MM.1S (cell line): ENCODE data around the gene DIP2C.

Experiments used
- DNase-seq: peaks from one replicate; pipeline ENCODE4 v3.0.0-alpha.2; 2015
- H2AFZ ChIP-seq: fragments of 300-600 bp; sonication (generic); 2 replicates; pipeline ENCODE4 v1.6.0; 2016; ENCODE audit warnings: antibody characterized with exemption, low read length
- H3F3A ChIP-seq: fragments of 300-600 bp; sonication (generic); 2 replicates; pipeline ENCODE4 v1.6.1; 2016; ENCODE audit warnings: mild to moderate bottlenecking, antibody characterized with exemption, low read length, moderate library complexity, mixed read lengths; ENCODE audit not compliant: insufficient read depth
- H3K27ac ChIP-seq: fragments of 300-600 bp; sonication (generic); 2 replicates; pipeline ENCODE4 v1.5.1; 2016; ENCODE audit warnings: mild to moderate bottlenecking, low read length
- H3K27me3 ChIP-seq: fragments of 300-600 bp; sonication (generic); replicated peaks from 2 replicates; pipeline ENCODE4 v1.6.0; 2016; ENCODE audit warnings: low read length; ENCODE audit not compliant: insufficient read depth
- H3K36me3 ChIP-seq: fragments of 300-600 bp; sonication (generic); replicated peaks from 2 replicates; pipeline ENCODE4 v1.6.1; 2016; ENCODE audit warnings: mild to moderate bottlenecking, low read length, mixed read lengths; ENCODE audit not compliant: insufficient read depth
- H3K4me1 ChIP-seq: fragments of 300-600 bp; sonication (generic); 2 replicates; pipeline ENCODE4 v1.6.1; 2016; ENCODE audit warnings: low read length, mixed read lengths
- H3K4me2 ChIP-seq: fragments of 300-600 bp; sonication (generic); 2 replicates; pipeline ENCODE4 v1.6.0; 2016; ENCODE audit warnings: low read depth, low read length
- H3K4me3 ChIP-seq: fragments of 300-600 bp; sonication (generic); 2 replicates; pipeline ENCODE4 v1.5.1; 2016; ENCODE audit warnings: low read length, mixed read lengths
- H3K79me2 ChIP-seq: fragments of 300-600 bp; sonication (generic); 2 replicates; pipeline ENCODE4 v1.6.1; 2016; ENCODE audit warnings: mixed run types, low read length, mixed read lengths
- H3K9ac ChIP-seq: fragments of 300-600 bp; sonication (generic); 2 replicates; pipeline ENCODE4 v1.6.1; 2016; ENCODE audit warnings: low read length, mixed read lengths
- H3K9me2 ChIP-seq: fragments of 300-600 bp; sonication (generic); replicated peaks from 2 replicates; pipeline ENCODE4 v1.6.1; 2016; ENCODE audit warnings: mild to moderate bottlenecking, low read length, mixed read lengths; ENCODE audit not compliant: insufficient read depth
- H3K9me3 ChIP-seq: fragments of 300-600 bp; sonication (generic); replicated peaks from 2 replicates; pipeline ENCODE4 v1.6.1; 2016; ENCODE audit warnings: mild to moderate bottlenecking, low read length, mixed read lengths; ENCODE audit not compliant: insufficient read depth
- H4K20me1 ChIP-seq: fragments of 300-600 bp; sonication (generic); 2 replicates; pipeline ENCODE4 v1.6.1; 2016; ENCODE audit warnings: mild to moderate bottlenecking, low read length, moderate library complexity, mixed read lengths; ENCODE audit not compliant: insufficient read depth
- CTCF ChIP-seq: fragments of 300-600 bp; sonication (generic); IDR thresholded peaks from 2 replicates; pipeline ENCODE4 v1.5.1; 2016; ENCODE audit warnings: antibody characterized with exemption, low read length, mixed read lengths
- EZH2 ChIP-seq: fragments of 300-600 bp; sonication (generic); optimal IDR thresholded peaks from 2 replicates; pipeline ENCODE3; 2017; ENCODE audit warnings: low read depth, mild to moderate bottlenecking, antibody characterized with exemption, low read length, mixed read lengths
- EZH2phosphoT487 ChIP-seq: fragments of 300-600 bp; sonication (generic); IDR thresholded peaks from 2 replicates; pipeline ENCODE4 v1.6.1; 2018; ENCODE audit warnings: antibody characterized with exemption, low read length

The DIP2C gene

GRCh38 chr10:482848-483247 lies 206.6 kb downstream of the DIP2C start:
- H3F3A ChIP-seq: peaks cover 19% of the 10 kb centered on the region
- no peak overlapping the region for H3K9ac ChIP-seq
- no peak for DNase-seq
- H4K20me1 ChIP-seq: no peaks in the 10 kb centered on the region
- H3K27ac ChIP-seq: no peak overlapping the region
- TF ChIP-seq EZH2phosphoT487: no peak
- no peaks in the 10 kb centered on the region for H3K9me3 ChIP-seq
- H3K9me2 ChIP-seq: no peaks in the 10 kb centered on the region
- H2AFZ ChIP-seq: no peak overlapping the region
- H3K36me3 ChIP-seq: no peaks in the 10 kb centered on the region
- H3K4me3 ChIP-seq: no peak overlapping the region
- no peak overlapping the region for H3K4me2 ChIP-seq
- H3K4me1 ChIP-seq: 0 out of 2 replicates have a peak, but pooled peaks cover 8% of the 10 kb centered on the region
- no peaks in the 10 kb centered on the region for H3K27me3 ChIP-seq
- peaks cover 25% of the 10 kb centered on the region for H3K79me2 ChIP-seq

GRCh38 chr10:482051-482501 lies 207.4 kb downstream of the DIP2C start:
- no peak overlapping the region for H3K27ac ChIP-seq
- no peak for DNase-seq
- H3K4me1 ChIP-seq: 0 out of 2 replicates have a peak, but pooled peaks cover 8% of the 10 kb centered on the region
- H3K36me3 ChIP-seq: no peaks in the 10 kb centered on the region
- peaks cover 19% of the 10 kb centered on the region for H3F3A ChIP-seq
- no peaks in the 10 kb centered on the region for H3K27me3 ChIP-seq
- H3K9me2 ChIP-seq: no peaks in the 10 kb centered on the region
- TF ChIP-seq CTCF (no peak), EZH2 (no peak), EZH2phosphoT487 (no peak)
- no peak overlapping the region for H3K9ac ChIP-seq
- no peak overlapping the region for H3K4me3 ChIP-seq
- no peaks in the 10 kb centered on the region for H4K20me1 ChIP-seq
- no peaks in the 10 kb centered on the region for H3K9me3 ChIP-seq
- H2AFZ ChIP-seq: no peak overlapping the region
- no peak overlapping the region for H3K4me2 ChIP-seq
- H3K79me2 ChIP-seq: peaks cover 25% of the 10 kb centered on the region

- no peaks in the 10 kb centered on the region for H3K36me3 ChIP-seq
- H3K79me2 ChIP-seq: peaks cover 25% of the 10 kb centered on the region
- H3K4me2 ChIP-seq: no peak overlapping the region
- no peak overlapping the region for H2AFZ ChIP-seq
- H3K4me1 ChIP-seq: 0 out of 2 replicates have a peak, but pooled peaks cover 8% of the 10 kb centered on the region
- H4K20me1 ChIP-seq: no peaks in the 10 kb centered on the region
- H3F3A ChIP-seq: peaks cover 19% of the 10 kb centered on the region
- no peak overlapping the region for H3K9ac ChIP-seq
- no peak overlapping the region for H3K27ac ChIP-seq
- TF ChIP-seq CTCF (no peak), EZH2phosphoT487 (no peak), EZH2 (no peak)
- H3K27me3 ChIP-seq: no peaks in the 10 kb centered on the region
- no peak overlapping the region for H3K4me3 ChIP-seq
- DNase-seq: no peak
- no peaks in the 10 kb centered on the region for H3K9me3 ChIP-seq
- H3K9me2 ChIP-seq: no peaks in the 10 kb centered on the region
These were observed 207.8 kb downstream of the DIP2C start for GRCh38 chr10:481628-482027.

- no peak overlapping the region for H3K4me3 ChIP-seq
- TF ChIP-seq EZH2phosphoT487 (no peak), EZH2 (no peak), CTCF (no peak)
These were observed 208.4 kb downstream of the DIP2C start for GRCh38 chr10:480928-481552.

More at GRCh38 chr10:480928-481552, 208.4 kb downstream of the DIP2C start:
- Histone ChIP-seq H3K79me2 (peaks cover 25% of the 10 kb centered on the region), H3K9ac (no peak overlapping the region), H3K36me3 (no peaks in the 10 kb centered on the region), H2AFZ (no peak overlapping the region), H3F3A (peaks cover 19% of the 10 kb centered on the region), H3K4me1 (0 out of 2 replicates have a peak, but pooled peaks cover 8% of the 10 kb centered on the region), H3K4me2 (no peak overlapping the region), H4K20me1 (no peaks in the 10 kb centered on the region), H3K27me3 (no peaks in the 10 kb centered on the region), H3K27ac (no peak overlapping the region), H3K9me2 (no peaks in the 10 kb centered on the region), H3K9me3 (no peaks in the 10 kb centered on the region)
- DNase-seq: no peak
